Hematopoietic multipotent progenitor cell treated with erythropoietin and hydrocortisone succinate and interleukin-3 and kit ligand, for 4 days (in vitro differentiated cells): ENCODE data around the gene TOR4A.

Source experiments
- DNase-seq: peaks from one replicate; pipeline ENCODE4 v3.0.0-alpha.2; 2015

Gene TOR4A

GRCh38 chr9:137277329-137278041 lies at the start of gene TOR4A:
Gene TOR4A, plus strand, starts transcription at chr9:137277726. Its CDS starts 964 bp downstream, at chr9:137278690.
- DNase-seq = peak; percentile 95

GRCh38 chr9:137227853-137228505 lies 49.5 kb upstream of the TOR4A start:
- no peak for DNase-seq

- DNase-seq = no peak
These were observed 49.0 kb upstream of the TOR4A start for GRCh38 chr9:137228506-137228967.

GRCh38 chr9:137228968-137229896 lies 48.3 kb upstream of the TOR4A start:
- DNase-seq = no peak

- no peak for DNase-seq
These were observed 47.4 kb upstream of the TOR4A start for GRCh38 chr9:137229903-137230704.

GRCh38 chr9:137230705-137231371 lies 46.7 kb upstream of the TOR4A start, which contains the start of gene SLC34A3:
Gene SLC34A3, plus strand, starts transcription at chr9:137230901. Its CDS starts 802 bp downstream, at chr9:137231703.
- DNase-seq = no peak

GRCh38 chr9:137231372-137232039 lies 46.0 kb upstream of the TOR4A start:
- no peak for DNase-seq

- DNase-seq = no peak
These were observed 45.4 kb upstream of the TOR4A start for GRCh38 chr9:137232101-137232500.

GRCh38 chr9:137232510-137232909 lies 45.0 kb upstream of the TOR4A start:
- DNase-seq = no peak

- no peak for DNase-seq
These were observed 44.2 kb upstream of the TOR4A start for GRCh38 chr9:137233143-137233980.

- no peak for DNase-seq
These were observed 43.4 kb upstream of the TOR4A start for GRCh38 chr9:137234055-137234697.

- DNase-seq = no peak
These were observed 42.6 kb upstream of the TOR4A start for GRCh38 chr9:137234758-137235423.

GRCh38 chr9:137235424-137236237 lies 41.9 kb upstream of the TOR4A start:
- no peak for DNase-seq

- peak; percentile 95 for DNase-seq
These were observed 41.1 kb upstream of the TOR4A start for GRCh38 chr9:137236238-137236935.

GRCh38 chr9:137236936-137237421 lies 40.5 kb upstream of the TOR4A start:
- DNase-seq = no peak

- no peak for DNase-seq
These were observed 39.5 kb upstream of the TOR4A start for GRCh38 chr9:137237759-137238726.
